Ectodermal cell (in vitro differentiated cells): Measurements from ENCODE around the gene COQ8B.
"Not testable (repeated sequence)": the region's sequence is repeated elsewhere in the genome, so short reads cannot be mapped to it uniquely, and the experiment has no call there.

Experiments
- H3K27ac ChIP-seq: 2 replicates; pipeline ENCODE4 v1.7.0; 2013; ENCODE audit warnings: mild to moderate bottlenecking, low read depth, low read length; ENCODE audit not compliant: insufficient read depth, poor library complexity, severe bottlenecking
- H3K27me3 ChIP-seq: 2 replicates; pipeline ENCODE4 v1.7.0; 2013; ENCODE audit warnings: mild to moderate bottlenecking, low read length; ENCODE audit not compliant: insufficient read depth, control insufficient read depth, poor library complexity, severe bottlenecking
- H3K36me3 ChIP-seq: one replicate; pipeline ENCODE4 v1.7.0; 2013; ENCODE audit warnings: low read length; ENCODE audit not compliant: control insufficient read depth, insufficient read depth
- H3K4me1 ChIP-seq: one replicate; pipeline ENCODE4 v1.7.0; 2013; ENCODE audit warnings: low read length; ENCODE audit not compliant: control insufficient read depth, insufficient read depth
- H3K4me3 ChIP-seq: 2 replicates; pipeline ENCODE4 v1.7.0; 2013; ENCODE audit warnings: low read depth, low read length, control low read depth; ENCODE audit not compliant: insufficient read depth
- H3K9me3 ChIP-seq: 2 replicates; pipeline ENCODE4 v1.7.0; 2013; ENCODE audit warnings: mild to moderate bottlenecking, low read length, moderate library complexity; ENCODE audit not compliant: control insufficient read depth
- WGBS, 2 experiments: methylation state at CpG; one replicate each; pipeline ENCODE4 v1.1.7; 2013; ENCODE audit warnings: missing lambda C conversion rate in 2 of 2; 5-methylcytosine and 5-hydroxymethylcytosine counted together

Gene COQ8B

DNA sequence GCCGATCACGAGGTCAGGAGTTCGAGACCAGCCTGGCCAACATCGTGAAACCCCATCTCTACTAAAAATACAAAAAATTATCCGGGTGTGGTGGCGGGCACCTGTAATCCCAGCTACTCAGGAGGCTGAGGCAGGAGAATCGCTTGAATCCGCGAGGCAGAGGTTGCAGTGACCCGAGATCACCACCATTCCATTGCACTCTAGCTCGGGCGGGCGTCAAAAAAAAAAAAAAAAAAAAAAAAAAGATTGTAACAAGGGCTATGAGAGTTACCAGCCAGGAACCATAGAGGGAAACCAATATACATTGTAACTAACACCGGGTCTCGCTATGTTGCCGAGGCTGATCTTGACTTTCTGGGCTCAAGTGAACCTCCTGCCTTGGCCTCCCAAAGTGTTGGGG, 15.6 kb upstream of the COQ8B start:
- H3K9me3 ChIP-seq, H3K4me1 ChIP-seq, H3K27ac ChIP-seq, H3K4me3 ChIP-seq, H3K27me3 ChIP-seq: not testable (repeated sequence)
- WGBS, 2 experiments: 90 to 94% methylated on average over 16 of the region's 16 CpGs
- H3K36me3 ChIP-seq: peaks cover 25% of the 10 kb centered on the region

DNA sequence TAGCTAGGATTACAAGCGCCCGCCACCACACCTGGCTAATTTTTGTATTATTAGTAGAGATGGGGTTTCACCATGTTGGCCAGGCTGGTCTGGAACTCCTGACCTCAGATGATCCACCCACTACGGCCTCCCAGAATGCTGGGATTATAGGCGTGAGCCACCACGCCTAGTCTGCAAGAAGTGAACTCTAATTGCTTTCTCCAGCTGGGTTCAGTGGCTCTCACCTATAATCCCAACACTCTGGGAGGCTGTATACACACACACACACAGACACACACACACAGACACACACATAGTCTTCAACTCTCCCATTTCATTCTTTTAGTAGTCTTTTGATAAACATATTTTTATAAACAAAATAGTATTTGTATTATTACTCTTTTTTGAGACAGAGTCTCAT, 13.4 kb upstream of the COQ8B start:
- WGBS, 2 experiments: 93 to 96% methylated on average over 5 of the region's 5 CpGs
- H3K36me3 ChIP-seq: peaks cover 20% of the 10 kb centered on the region
- not testable (repeated sequence) for H3K4me1 ChIP-seq, H3K27me3 ChIP-seq, H3K4me3 ChIP-seq, H3K9me3 ChIP-seq, H3K27ac ChIP-seq

DNA sequence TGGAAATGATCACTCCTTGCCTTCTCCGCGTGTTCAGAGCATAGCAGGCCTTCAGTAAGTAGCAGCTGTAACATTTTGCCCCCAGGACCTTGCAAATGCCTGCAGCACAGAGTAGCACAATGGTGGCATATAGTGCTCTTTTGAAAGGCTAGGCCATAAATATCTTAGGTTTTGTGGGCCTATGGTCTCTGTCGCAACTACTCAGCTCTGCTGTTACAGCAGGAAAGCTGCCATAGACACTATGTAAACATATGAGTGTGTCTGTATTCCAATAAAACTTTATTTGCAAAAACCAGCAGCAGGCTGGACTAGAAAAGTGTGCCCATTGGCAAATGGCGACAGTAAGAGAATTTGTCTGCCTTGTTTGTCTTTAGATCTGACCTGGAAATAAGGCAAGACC, 9.6 kb upstream of the COQ8B start:
- Histone ChIP-seq H3K27me3 (no peaks in the 10 kb centered on the region), H3K9me3 (no peaks in the 10 kb centered on the region), H3K4me3 (no peak overlapping the region), H3K36me3 (peaks cover 10% of the 10 kb centered on the region), H3K4me1 (no peaks in the 10 kb centered on the region), H3K27ac (no peak overlapping the region)
- WGBS, 2 experiments: 95 to 98% methylated on average over 4 of the region's 4 CpGs

DNA sequence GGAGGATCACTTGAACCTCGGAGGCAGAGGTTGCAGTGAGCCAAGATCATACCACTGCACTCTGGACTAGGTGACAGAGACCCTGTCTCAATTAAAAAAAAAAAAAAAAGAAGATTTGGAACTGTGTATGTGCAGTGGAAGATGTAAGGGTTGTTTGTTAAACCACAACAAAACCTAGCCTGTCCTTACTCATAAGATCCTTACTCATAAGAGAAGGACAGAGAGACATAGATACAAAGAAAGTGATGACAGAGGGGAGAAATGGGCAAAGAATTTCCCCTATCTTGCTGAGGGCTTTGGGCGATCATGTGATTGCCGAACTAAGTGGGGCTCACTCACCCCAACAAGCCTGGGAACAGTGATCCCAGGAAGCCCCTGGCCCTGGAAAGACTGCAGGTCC, 8.2 kb upstream of the COQ8B start:
- Histone ChIP-seq H3K36me3 (peaks cover 3% of the 10 kb centered on the region), H3K9me3 (no peaks in the 10 kb centered on the region), H3K4me1 (no peaks in the 10 kb centered on the region), H3K27me3 (no peaks in the 10 kb centered on the region), H3K27ac (no peak overlapping the region), H3K4me3 (no peak overlapping the region)
- 93 to 94% methylated on average over 3 of the region's 3 CpGs for WGBS, 2 experiments

DNA sequence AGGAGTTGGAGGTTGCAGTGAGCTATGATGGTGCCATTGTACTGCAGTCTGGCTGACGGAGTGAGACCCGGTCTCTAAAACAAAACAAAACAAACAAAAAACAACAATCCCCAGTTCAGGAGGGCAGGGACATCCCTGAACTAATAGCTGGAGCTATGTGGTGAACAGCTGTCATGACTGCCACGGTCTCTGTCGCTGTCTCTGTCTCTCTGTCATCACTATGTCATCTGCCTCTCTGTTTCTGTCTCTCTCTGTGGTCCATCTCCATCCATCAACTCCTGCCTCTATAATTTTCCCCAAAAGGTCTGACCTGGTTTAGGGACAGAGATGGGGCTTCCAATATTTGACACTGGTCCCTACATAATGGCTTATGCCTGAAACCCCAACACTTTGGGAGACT, 7.6 kb upstream of the COQ8B start:
- no peaks in the 10 kb centered on the region for H3K9me3 ChIP-seq
- no peaks in the 10 kb centered on the region for H3K4me1 ChIP-seq
- 96 to 99% methylated on average over 4 of the region's 4 CpGs for WGBS, 2 experiments
- no peak overlapping the region for H3K4me3 ChIP-seq
- H3K27me3 ChIP-seq: no peaks in the 10 kb centered on the region
- H3K27ac ChIP-seq: no peak overlapping the region
- peaks cover 3% of the 10 kb centered on the region for H3K36me3 ChIP-seq

DNA sequence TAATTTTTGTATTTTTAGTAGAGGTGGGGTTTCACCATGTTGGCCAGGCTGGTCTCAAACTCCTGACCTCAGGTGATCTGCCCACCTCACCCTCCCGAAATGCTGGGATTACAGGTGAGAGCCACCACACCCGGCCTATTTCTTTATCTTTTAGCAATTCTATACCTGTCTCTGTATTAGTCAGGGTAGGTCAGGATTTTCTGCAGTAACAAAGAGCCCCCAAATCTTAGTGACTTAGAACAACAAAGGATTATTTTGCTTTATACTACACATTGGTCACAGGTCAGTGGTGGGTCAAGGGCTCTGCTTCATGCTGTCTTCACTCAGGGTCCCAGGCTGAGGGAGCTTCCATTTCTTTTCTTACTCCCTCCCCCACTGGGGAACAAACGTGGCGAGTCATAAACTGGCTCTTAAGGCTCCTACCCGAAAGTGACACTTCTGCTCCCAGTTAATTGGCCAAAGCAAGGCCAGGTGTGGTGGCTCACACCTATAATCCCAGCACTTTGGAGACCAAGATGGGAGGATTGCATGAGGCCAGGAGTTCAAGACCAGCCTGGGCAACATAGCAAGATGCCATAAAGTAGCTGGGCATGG, 7.1 kb upstream of the COQ8B start:
- Histone ChIP-seq H3K36me3 (peaks cover 3% of the 10 kb centered on the region), H3K27ac (no peak overlapping the region), H3K9me3 (no peaks in the 10 kb centered on the region), H3K4me3 (no peak overlapping the region), H3K4me1 (no peaks in the 10 kb centered on the region), H3K27me3 (no peaks in the 10 kb centered on the region)
- whole genome bisulfite sequencing, 2 experiments: 85 to 94% methylated on average over 5 of the region's 5 CpGs

DNA sequence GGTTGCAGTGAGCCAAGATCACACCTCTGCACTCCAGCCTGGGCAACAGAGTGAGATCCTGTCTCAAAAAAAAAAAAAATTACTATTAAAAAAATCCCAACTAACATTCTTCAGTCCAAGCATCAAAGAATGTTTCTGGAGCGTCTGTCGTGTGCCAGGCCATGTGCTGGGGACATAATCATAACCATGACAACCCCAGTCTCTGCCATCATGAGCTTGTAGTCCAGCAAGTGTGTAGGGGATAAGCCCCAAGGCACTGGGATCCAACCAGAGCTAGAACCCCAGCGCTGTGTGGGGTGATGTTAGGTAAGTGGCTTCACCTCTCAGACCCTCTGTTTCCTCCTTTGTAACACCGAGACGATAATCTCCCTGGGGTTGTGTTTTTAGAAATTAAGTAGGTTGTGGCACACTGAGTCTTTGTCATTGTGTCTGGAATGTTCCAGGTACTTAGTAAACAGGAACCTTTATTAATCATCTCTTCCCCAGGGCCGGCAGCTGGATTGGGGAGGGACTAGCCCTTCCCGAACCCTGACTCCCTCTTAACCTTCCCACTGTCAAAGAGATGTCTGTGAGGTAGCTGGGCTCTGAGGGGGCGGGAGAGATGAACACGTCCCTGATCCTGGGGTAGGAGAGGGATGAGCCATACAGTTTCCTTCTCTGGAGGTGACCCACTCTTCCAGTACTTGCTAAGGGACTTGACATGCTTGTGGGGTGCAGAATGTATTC, 5.4 kb upstream of the COQ8B start:
- Histone ChIP-seq H3K9me3 (no peaks in the 10 kb centered on the region), H3K27me3 (no peaks in the 10 kb centered on the region), H3K4me1 (peaks cover 5% of the 10 kb centered on the region), H3K36me3 (peaks cover 3% of the 10 kb centered on the region), H3K27ac (no peak overlapping the region), H3K4me3 (no peak overlapping the region)
- WGBS, 2 experiments: 89 to 96% methylated on average over 8 to 9 of the region's 9 CpGs

DNA sequence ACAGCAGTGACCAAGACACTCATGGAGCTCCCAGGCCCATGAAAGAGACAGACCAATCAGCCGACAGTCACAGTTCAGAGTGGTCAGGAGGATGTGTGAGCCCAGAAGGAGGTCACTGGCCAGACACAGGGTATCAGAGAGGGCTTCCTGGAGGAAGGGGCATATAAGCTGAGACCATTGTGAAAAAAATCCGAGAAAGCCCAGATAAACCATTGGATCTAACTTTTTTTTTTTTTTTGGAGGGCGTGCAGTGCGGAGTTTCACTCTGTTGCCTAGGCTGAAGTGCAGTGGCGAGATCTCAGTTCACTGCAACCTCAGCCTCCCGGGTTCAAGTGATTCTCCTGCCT, 4.4 kb upstream of the COQ8B start:
- Histone ChIP-seq H3K9me3 (no peaks in the 10 kb centered on the region), H3K27me3 (no peaks in the 10 kb centered on the region), H3K4me1 (peaks cover 6% of the 10 kb centered on the region), H3K27ac (no peak overlapping the region), H3K4me3 (no peak overlapping the region), H3K36me3 (peaks cover 3% of the 10 kb centered on the region)
- WGBS, 2 experiments: 86 to 91% methylated on average over 6 of the region's 6 CpGs

DNA sequence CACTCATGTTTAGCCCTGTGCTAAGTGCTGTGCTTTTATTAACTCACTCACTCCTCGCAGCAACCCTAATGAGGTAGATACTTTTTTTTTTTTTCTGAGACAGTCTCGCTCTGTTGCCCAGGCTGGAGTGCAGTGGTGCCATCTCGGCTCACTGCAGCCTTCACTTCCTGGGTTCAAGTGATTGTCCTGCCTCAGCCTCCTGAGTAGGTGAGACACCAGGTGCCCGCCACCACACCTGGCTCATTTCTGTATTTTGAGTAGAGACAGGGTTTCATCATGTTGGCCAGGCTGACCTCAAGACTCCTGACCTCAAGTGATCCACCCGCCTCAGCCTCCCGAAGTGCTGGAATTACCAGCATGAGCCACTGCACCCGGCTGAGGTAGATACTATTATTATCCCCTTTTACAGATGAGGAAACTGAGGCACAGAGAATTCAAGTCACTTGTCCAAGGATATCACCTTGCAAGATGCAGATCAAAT, 2.8 kb upstream of the COQ8B start:
- no peaks in the 10 kb centered on the region for H3K9me3 ChIP-seq
- no peak overlapping the region for H3K4me3 ChIP-seq
- 87 to 89% methylated on average over 7 of the region's 7 CpGs for WGBS, 2 experiments
- H3K27me3 ChIP-seq: no peaks in the 10 kb centered on the region
- no peaks in the 10 kb centered on the region for H3K36me3 ChIP-seq
- peaks cover 9% of the 10 kb centered on the region for H3K4me1 ChIP-seq
- no peak overlapping the region for H3K27ac ChIP-seq

DNA sequence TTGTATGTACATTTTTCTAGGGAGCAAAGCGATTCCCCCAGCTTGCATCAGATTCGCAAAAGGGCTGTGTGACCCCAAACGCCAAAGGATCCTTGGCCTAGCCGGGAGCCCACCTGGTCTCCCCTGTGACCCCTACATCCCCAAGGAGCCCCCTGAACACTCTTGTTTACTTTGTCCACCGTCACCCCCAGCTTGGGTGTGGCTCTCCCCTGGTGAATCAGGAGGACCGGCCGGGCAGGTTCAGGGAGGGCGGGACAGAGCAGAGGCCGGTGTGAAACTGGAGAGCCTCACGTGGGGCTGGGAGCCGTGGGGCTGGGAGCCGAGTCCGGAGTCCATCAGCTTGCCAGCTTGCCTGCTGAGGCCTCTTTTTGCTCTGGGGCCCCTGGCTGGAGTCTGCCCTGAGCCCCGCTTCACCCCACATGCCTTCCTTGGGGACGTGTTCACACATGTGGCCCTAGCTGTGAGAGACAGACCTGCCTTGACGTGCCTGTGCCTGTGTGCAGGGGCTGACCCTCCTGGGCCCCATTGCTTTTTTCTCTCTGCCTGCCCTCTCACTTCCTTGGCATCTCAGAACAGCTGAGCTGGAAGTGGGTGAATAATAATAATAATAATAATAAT, 2.2 kb upstream of the COQ8B start:
- no peaks in the 10 kb centered on the region for H3K27me3 ChIP-seq
- no peak overlapping the region for H3K27ac ChIP-seq
- WGBS, 2 experiments: 15% methylated on average over 16 of the region's 16 CpGs
- peaks cover 13% of the 10 kb centered on the region for H3K4me1 ChIP-seq
- H3K4me3 ChIP-seq: peak overlapping the region; percentile 93
- H3K9me3 ChIP-seq: no peaks in the 10 kb centered on the region
- no peaks in the 10 kb centered on the region for H3K36me3 ChIP-seq
